Pancreas (tissue), 10 donors: ENCODE data around the gene MRPL36. TPM values are rescaled to one million over a fixed set of nuclear protein-coding genes. Genes with fewer than 3 reads are reported as not detected.

Experiments
- ATAC-seq, 4 donors: fragments of 200-7000 bp; cut with Tn5 transposase; one replicate each; pipeline versions ENCODE4 v1.8.0 to v1.9.1; 2020; ENCODE audit warnings: mild to moderate bottlenecking in 4 of 4, moderate library complexity in 4 of 4
- DNase-seq, 6 donors: peaks; one replicate each; pipeline ENCODE4 v3.0.0-alpha.2; 2020
- FAIRE-seq: peaks from 2 replicates; lab custom pipeline; 2012; peaks lifted over from hg19 to GRCh38; lab: Jason Lieb, UNC
- H3K27ac ChIP-seq, 4 donors: fragments of 200-600 bp; sonication (generic); 1 replicate in 3 of 4; 2 replicates in 1 of 4; pipeline versions ENCODE4 v1.5.0 to v1.8.0; 2020
- H3K27me3 ChIP-seq, 4 donors: fragments of 200-600 bp; one replicate each; pipeline ENCODE4 v1.8.0; 2021
- H3K36me3 ChIP-seq, 3 donors: fragments of 200-600 bp; sonication (generic) in 1 of 3; one replicate each; pipeline versions ENCODE4 v1.5.0 to v1.8.0; 2020 to 2021
- H3K4me1 ChIP-seq, 3 donors: fragments of 200-600 bp; one replicate each; pipeline ENCODE4 v1.8.0; 2021
- H3K4me3 ChIP-seq, 4 donors: fragments of 200-600 bp; sonication (generic) in 2 of 4; one replicate each; pipeline versions ENCODE4 v1.5.0 to v1.8.0; 2020 to 2021
- H3K9me3 ChIP-seq, 4 donors: fragments of 200-600 bp; one replicate each; pipeline ENCODE4 v1.8.0; 2021
- CTCF ChIP-seq, 4 donors: fragments of 200-600 bp; sonication (generic) in 3 of 4; IDR thresholded peaks; one replicate each; pipeline versions ENCODE4 v1.5.0 to v1.8.0; 2021; ENCODE audit warnings: antibody characterized with exemption in 4 of 4
- WGBS, 2 donors: extraction: QIAGEN DNeasy Blood & Tissue Kit; methylation state at CpG; one replicate each; pipeline ENCODE4 v1.1.7; 2013; 5-methylcytosine and 5-hydroxymethylcytosine counted together
- intact Hi-C, 3 donors: fragments of 100-400 bp; cut with DNase I; formaldehyde crosslinking; loops; one replicate each; pipeline versions ENCODE4 v1.11.1 to v1.14.2; 2022
- polyA plus RNA-seq, 2 donors: library from polyadenylated mRNA; stranded (reverse); fragments of 200-250 nt; gene quantifications; one replicate each; pipeline ENCODE4 v1.2.3, GENCODE V29; 2013
- total RNA-seq, 6 donors: library from RNA; stranded (reverse); fragmentation: NEBNext Ultra II Directional in 4 of 6; extraction: Animal tissue kit (Norgen Biotek cat#: 25700) in 4 of 6; gene quantifications; one replicate each; pipeline versions ENCODE4 v1.2.1 to v1.2.4, GENCODE V29; 2021 to 2023
- donor health status: healthy with polysubstance abuse.
- donor health status: DM: no; HTN: no; CAD: no; lungs with moderate emphysema.
- donor health status: DM: no; HTN: no; CAD: no.
- donor health status: control.
- donor health status: control.
- donor health status: Bipolar disorder and iron deficiency.
- donor health status: DM: yes; HTN: yes; CAD: no.
- donor health status: DM: no; HTN: no; CAD: no.
- donor health status: DM: no; HTN: no; CAD: no.
- donor health status: DM: yes; HTN: yes; CAD: no.

MRPL36 gene
- total and polyA plus RNA-seq, 8 donors, result 13.1 to 48.0 (median 16.1) TPM

DNA sequence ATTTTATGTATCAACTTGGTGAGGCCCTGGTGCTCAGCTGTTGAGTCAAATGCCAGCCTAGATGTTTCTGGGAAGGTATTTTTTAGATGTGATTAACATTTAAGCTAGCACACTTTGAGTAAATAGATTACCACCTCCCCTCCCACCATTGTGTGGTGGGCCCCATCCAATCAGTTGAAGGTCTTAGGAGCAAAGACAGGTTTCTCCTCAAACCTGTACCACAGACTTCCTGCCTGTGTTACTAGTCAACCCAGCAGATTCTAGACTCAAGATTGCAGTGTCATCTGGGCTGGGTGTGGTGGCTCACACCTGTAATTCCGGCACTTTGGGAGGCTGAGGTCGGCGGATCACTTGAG lies 33.8 kb downstream of the MRPL36 start:
- DNase-seq (no peak), ATAC-seq (no peak), FAIRE-seq (no peak)
- no peak overlapping the region for H3K4me3 ChIP-seq
- no peaks in the 10 kb centered on the region for H3K9me3 ChIP-seq
- H3K27me3 ChIP-seq, result no peaks in the 10 kb centered on the region
- intact Hi-C loops, result no loop called here
- no peaks in the 10 kb centered on the region for H3K4me1 ChIP-seq
- no peak for TF ChIP-seq CTCF (IDR thresholded peaks at IDR 0.05)
- H3K27ac ChIP-seq, result no peak overlapping the region
- WGBS, 2 donors, result 88 to 92% methylated on average over 3 of the region's 3 CpGs
- H3K36me3 ChIP-seq, result no peaks in the 10 kb centered on the region

DNA sequence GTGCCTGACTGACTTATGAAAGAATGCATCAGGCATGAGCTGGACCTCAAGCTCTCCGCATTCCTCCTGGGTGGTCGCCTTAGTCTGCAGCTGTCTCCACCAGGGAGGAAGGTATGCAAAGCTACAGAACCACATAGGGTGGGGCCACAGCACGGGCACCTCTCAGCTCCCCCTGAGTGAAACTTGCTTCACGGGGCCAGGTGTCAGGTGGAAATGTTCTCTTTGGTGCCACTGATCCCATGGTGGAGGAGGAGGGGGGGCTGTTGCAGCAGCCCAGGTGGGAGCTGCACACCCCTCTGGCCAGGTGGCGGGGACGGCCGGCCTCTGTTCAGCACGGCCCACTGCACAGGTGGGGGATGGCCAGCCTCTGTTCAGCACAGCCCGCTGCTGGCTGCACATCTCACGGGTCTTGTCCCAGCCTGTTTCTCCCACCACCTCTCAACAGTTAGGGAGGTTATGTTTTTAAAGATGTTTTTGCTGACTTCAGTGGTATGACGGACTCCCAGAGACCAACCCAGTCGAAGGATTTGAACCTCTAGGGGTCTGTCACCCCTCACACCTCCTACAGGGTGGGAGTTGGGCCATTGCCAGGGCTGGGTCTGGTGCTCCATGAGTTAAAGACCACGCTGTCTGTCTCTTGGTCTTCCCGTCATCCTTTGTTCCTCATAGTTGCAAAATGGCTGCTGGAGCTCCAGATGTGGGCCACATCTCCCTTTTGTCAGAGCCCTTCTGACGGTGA lies 34.3 kb downstream of the MRPL36 start:
- DNase-seq (peak in 1 of 6 donors; percentile 33), ATAC-seq (no peak), FAIRE-seq (no peak)
- Histone ChIP-seq H3K27me3 (no peaks in the 10 kb centered on the region), H3K27ac (no peak overlapping the region), H3K36me3 (no peaks in the 10 kb centered on the region), H3K4me1 (no peaks in the 10 kb centered on the region), H3K9me3 (no peaks in the 10 kb centered on the region), H3K4me3 (no peak overlapping the region)
- intact Hi-C loops, result no loop called here
- TF ChIP-seq CTCF (IDR thresholded peaks at IDR 0.05), result no peak
- 67 to 69% methylated on average over 14 to 15 of the region's 15 CpGs for WGBS, 2 donors

DNA sequence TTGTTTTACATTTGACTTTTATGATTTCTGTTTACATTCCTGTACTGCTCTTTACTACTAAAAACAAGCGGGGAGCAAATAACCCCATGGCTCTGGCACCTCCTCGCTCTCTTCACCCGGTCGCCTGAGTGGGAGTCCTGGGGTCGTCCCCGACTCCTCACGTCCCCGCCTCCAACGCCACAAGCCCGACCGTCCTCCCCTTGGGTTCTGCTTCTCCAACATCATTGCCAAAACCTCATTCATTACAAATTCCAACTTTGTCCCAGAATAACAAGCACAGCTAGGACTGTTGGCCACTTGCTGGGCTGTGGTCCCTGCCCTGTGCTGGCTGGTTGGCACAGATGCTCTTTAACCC lies 35.1 kb downstream of the MRPL36 start:
- Histone ChIP-seq H3K4me3 (no peak overlapping the region), H3K27ac (no peak overlapping the region), H3K27me3 (no peaks in the 10 kb centered on the region), H3K4me1 (no peaks in the 10 kb centered on the region), H3K36me3 (no peaks in the 10 kb centered on the region), H3K9me3 (no peaks in the 10 kb centered on the region)
- 60 to 76% methylated on average over 11 of the region's 11 CpGs for WGBS, 2 donors
- intact Hi-C loops, result no loop called here
- FAIRE-seq, result no peak
- DNase-seq, result peak in 1 of 6 donors; percentile 25
- ATAC-seq, result no peak
- TF ChIP-seq CTCF (IDR thresholded peaks at IDR 0.05), result no peak

GRCh38 chr5:1763960-1764605 lies 35.6 kb downstream of the MRPL36 start:
- Histone ChIP-seq H3K27me3 (no peaks in the 10 kb centered on the region), H3K9me3 (no peaks in the 10 kb centered on the region), H3K27ac (no peak overlapping the region), H3K4me1 (no peaks in the 10 kb centered on the region), H3K4me3 (no peak overlapping the region), H3K36me3 (no peaks in the 10 kb centered on the region)
- DNase-seq (peak in 2 of 6 donors; percentile 43 to 45), FAIRE-seq (no peak), ATAC-seq (no peak)
- intact Hi-C loops, result no loop called here
- no peak for TF ChIP-seq CTCF (IDR thresholded peaks at IDR 0.05)
- 64 to 71% methylated on average over 32 of the region's 32 CpGs for WGBS, 2 donors

GRCh38 chr5:1763548-1763911 lies 36.1 kb downstream of the MRPL36 start:
- intact Hi-C loops, result no loop called here
- ATAC-seq (peak; percentile 50 to 86 (median 81)), FAIRE-seq (no peak), DNase-seq (peak in 4 of 6 donors; percentile 27 to 66 (median 58))
- TF ChIP-seq CTCF (IDR thresholded peaks at IDR 0.05), result peak; percentile 16 to 47 (median 44)
- Histone ChIP-seq H3K36me3 (no peaks in the 10 kb centered on the region), H3K9me3 (no peaks in the 10 kb centered on the region), H3K4me3 (no peak overlapping the region), H3K4me1 (no peaks in the 10 kb centered on the region), H3K27me3 (no peaks in the 10 kb centered on the region), H3K27ac (no peak overlapping the region)
- WGBS, 2 donors, result 18 to 23% methylated on average over 15 of the region's 15 CpGs
